LNCAP (cell line): ENCODE data around the gene POLL.

ENCODE experiments used
- CTCF ChIP-seq: fragments of 450-650 bp; IDR thresholded peaks from 2 replicates; pipeline ENCODE4 v1.5.1; 2017; ENCODE audit warnings: mild to moderate bottlenecking

Gene POLL

DNA sequence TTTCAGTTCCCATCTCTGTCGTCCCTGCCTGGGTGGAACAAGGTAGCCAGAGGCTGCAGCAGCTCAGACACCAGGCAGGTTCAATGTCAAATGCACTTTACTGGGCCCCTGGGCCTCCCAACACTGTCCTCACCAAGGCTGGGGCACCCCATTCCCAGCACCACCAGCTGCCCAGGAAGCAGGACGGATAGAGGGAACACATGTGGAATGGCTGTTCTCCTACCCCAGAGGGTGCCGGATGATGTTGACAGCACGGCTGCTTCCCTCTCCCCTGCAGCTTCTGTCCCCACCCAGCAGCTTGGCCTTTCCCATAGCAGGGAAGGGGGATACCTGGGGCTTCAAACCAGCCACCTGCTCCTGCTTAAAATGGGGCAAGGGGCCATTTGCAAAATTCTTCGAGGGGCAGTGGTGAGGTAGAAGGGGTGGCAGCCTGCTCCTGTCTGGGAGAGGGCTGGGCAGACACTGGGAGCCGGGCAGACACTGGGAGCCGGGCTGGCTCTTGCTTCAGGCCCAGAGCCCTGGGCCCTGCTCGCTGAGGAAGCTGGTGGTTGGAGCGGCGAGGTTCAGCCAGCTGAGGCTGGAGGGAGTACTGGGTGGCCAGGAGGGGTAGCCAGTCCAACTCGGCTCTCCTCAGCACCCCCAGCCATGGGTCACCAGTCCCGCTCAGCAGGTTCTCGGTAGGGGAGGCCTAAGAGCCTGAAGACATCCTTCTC is 9.1 kb downstream of the POLL start:
- TF ChIP-seq CTCF, result no peak

DNA sequence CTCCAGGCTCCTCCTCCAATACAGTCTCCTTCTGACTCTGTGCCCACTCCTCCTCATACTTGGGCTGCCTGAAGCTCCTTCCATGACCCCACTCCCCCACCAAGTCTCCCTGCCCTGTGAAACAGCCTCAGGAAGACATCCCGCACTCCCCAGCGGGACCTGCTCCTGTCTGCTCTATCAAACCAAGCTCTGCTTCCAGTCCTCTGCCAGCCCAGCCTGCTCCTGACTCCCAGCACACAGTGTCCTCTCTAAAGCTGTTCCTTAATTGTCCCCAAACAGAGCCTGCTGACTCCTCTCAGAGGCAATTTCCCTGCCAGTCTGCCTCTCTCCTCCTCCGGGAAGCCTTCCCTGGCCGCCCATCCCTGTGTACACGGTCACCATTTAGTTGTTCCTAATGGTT is 9.9 kb downstream of the POLL start:
- no peak for TF ChIP-seq CTCF

DNA sequence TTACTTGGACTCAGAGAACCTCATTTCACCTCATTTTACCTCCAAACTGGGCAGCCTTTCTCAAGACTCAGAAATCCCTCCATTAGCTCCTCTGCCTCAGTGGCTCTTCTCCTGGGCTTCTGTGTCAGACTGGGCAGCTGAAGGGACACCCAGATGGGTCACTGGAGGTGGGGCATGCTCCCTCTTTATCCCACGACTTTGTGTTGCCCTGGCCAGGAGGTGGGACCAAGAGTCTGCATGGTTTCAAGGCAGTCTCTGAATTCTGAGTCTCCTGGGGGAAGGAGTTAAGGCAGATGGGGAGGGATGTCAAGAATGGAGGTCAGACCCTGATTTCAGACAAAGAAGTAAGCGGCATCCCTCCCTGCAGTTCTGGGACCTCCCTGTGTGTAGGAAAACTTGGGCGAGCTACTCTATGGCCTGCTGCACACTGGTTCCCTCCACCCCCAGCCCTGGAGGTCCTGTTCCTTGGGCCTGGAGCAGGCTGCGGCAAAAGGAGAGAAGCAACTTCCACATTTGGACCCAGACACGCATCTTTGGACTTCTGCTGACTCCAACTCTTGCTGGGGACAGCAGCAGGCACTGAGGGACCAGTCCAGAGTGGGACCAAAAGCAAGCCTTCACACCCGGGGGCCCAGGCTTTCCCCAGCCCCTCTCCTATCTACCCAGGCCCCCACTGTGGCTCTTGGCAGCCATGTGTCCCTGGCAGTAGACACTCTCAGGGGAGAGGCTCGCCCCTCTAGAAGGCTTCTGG is 10.8 kb downstream of the POLL start:
- TF ChIP-seq CTCF, result no peak

DNA sequence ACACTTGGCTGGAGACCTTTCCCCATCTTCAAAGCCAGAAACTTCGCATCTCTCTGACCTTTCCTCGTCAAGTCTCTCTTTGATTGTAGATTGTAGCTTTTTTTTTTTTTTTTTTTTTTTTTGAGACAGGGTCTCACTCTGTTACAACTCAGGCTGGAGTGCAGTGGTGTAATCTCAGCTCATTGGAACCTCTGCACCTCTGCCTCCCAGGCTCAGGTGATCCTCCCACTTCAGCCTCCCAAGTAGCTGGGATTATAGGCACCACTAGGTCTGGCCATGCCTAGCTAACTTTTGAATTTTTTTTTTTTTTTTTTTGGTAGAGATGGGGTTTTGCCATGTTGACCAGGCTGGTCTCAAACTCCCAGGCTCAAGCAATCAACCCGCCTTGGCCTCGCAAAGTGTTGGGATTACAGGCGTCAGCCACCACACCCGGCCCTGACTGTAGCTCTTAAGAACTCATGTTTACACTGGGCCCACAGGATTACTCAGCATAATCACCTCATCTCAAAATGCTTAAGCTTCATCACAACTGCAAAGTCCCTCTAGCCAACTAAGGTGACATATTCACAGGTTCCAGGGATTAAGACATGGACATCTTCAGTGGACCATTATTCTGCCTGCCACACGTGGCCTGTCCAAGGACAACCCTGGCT is 11.7 kb downstream of the POLL start:
- no peak for TF ChIP-seq CTCF

DNA sequence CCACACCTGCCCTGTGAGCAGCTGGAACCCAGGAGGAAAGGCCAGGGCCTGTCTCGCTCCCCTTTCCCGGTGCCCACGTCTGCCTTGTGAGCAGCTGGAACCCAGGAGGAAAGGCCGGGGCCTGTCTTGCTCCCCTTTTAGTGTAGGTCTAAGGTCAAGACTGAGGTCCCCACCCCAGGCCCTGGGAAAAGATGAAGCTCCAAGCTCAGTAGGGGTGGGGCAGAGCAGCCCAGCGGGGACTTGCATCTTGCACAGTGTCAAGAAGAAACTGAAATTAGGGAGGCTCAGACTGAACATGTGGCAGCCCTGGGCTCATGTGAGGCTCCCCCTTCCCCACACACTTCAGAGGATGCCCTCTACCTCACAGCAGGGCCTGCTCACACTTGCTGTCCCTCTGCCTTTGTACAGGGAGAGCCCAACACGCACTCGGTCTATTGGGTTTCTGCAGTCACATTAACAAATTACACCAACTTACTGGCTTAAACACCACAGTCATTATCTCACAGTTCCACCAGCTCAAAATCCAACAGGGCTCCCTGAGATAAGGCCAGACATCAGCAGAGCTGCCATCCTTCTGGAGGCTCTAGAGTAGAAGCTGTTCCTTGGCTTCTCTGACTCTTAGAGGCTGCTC is 12.4 kb downstream of the POLL start:
- no peak for TF ChIP-seq CTCF

- TF ChIP-seq CTCF, result no peak
These were observed 13.0 kb downstream of the POLL start for GRCh38 chr10:101575091-101575490.

GRCh38 chr10:101573885-101574753 is 13.9 kb downstream of the POLL start:
- no peak for TF ChIP-seq CTCF
